RCC 7860 (cell line): ENCODE data around the gene FASTKD1.
"Not testable (repeated sequence)": the region's sequence is repeated elsewhere in the genome, so short reads cannot be mapped to it uniquely, and the experiment has no call there.

ENCODE experiments used
- DNase-seq: peaks from one replicate; pipeline ENCODE4 v3.0.0-alpha.2; 2015; ENCODE audit warnings: low spot score
- FAIRE-seq: peaks from 2 replicates; lab custom pipeline; 2012; peaks lifted over from hg19 to GRCh38; lab: Jason Lieb, UNC

The FASTKD1 gene

DNA sequence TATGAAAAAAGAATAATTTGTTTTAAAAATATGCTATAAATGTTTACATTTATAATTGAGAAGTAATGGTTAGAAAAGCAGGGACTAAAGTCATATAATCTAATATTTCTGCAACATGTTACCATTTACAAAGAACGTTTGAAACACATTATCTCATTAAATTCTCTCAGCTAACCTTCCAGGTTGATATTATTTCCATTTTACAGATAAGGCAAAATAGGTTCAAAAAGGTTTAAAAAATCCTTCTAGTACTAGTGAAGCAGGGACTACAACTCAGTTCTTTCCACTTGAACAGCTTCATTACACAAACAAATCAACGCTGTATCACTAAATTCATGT lies 875 bp downstream of the FASTKD1 start:
- FAIRE-seq (no peak), DNase-seq (no peak)

DNA sequence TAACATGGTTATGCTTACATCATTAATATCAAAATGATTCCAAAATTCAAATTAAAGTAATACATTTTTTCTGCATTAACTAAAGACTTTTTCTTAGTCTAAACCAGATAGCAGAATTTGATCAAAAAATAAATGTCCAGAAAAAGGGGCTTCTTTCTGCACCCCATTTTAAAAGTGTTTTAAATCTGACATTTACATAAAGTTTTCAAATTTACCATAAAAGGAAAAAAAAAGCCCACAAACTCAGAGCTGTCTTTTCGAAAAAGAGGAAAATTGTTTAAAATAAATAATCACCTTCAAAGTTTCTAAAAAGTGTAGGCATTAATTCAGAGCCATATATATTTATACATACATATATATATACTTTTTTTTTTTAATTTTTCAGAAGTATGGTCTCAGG lies 1.5 kb downstream of the FASTKD1 start:
- FAIRE-seq (no peak), DNase-seq (no peak)

- FAIRE-seq (no peak), DNase-seq (no peak)
These were observed 2.1 kb downstream of the FASTKD1 start for GRCh38 chr2:169571571-169571970.

GRCh38 chr2:169570752-169571151 lies 2.9 kb downstream of the FASTKD1 start:
- not testable (repeated sequence) for FAIRE-seq, DNase-seq

DNA sequence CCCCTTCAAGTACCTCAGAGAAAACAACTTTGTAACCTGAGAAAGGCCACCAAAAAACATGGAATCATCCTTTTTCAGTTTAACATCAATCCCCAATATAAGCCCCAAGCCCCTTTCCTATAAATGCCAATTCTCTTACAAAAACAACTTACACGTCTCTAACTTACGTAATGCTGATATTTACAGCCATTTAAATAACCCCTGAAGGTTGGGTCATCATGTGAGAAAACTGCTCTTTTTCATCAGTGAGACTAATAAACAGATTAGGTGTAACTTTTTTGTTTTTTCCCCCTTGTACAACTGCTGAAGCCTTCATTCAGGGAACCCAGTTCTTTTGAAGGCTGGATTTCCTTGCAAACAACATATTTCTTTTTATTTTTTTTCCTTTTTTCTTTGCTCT lies 3.7 kb downstream of the FASTKD1 start:
- no peak for DNase-seq
- no peak for FAIRE-seq

DNA sequence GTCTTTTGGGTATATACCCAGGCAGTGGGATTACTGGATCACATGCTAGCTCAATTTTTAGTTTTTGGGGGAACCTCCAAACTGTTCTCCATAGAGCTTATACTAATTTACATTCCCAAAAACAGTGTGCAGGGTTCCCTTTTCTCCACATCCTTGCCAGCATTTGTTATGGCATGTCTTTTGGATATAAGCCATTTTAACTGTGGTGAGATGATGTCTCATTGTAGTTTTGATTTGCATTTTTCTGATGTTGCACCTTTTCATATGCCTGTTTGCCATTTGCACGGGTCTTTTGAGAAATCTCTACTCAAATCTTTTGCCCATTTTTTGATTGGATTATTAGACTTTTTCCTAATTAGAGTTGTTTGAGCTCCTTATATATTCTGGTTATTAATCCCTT lies 8.0 kb downstream of the FASTKD1 start:
- DNase-seq (no peak), FAIRE-seq (no peak)

DNA sequence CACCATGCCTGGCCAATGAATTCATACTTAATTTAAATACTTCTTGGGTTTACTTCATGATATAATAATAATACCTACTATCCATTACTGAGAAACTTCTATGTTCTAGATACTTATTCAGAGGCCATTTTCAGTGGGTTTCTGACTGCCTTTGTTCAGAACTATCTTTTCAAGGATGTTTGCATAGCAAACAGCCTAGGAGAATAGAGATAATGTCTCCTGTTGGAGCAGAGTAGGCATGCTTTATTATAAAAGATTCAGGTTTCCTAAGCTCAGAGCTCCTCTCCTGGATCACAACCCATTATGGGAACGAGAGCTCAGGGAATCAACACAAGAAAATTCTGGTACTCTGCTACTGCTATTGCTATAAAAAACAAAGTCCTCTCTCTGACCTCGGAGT lies 11.1 kb downstream of the FASTKD1 start:
- DNase-seq: no peak

DNA sequence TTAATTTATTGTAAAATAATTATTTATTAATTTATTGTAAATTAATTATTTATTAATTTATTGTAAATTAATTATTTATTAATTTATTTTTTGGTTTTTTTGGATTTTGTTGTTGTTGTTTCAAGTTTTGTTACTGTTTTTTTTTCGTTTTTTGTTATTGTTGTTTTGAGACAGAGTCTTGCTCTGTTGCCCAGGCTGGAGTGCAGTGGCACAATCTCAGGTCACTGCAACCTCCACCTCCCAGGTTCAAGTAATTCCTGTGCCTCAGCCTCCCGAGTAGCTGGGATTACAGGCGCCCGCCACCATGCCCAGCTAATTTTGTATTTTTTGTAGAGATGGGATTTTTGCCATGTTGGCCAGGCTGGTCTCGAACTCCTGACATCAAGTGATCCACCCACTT lies 11.6 kb downstream of the FASTKD1 start:
- FAIRE-seq, DNase-seq: not testable (repeated sequence)

More for the DNA sequence above, 11.1 kb downstream of the FASTKD1 start:
- no peak for FAIRE-seq

DNA sequence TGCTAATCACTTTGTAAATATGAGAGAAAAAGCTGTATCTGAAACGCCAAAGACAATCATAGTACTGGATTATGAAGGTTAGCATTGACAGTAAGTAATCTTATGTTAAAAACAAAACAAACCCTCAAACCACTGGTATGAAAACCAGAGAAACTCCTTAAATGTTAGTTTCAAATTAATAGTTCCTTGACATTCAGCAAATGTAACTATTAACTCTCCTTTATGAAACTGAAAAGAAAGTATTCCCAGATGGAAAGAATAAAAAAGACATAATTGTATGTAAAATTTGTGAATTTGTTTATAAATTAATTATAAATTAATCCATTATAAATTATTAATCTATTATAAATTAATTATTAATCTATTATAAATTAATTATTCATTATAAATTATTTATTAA lies 12.3 kb downstream of the FASTKD1 start:
- FAIRE-seq (no peak), DNase-seq (no peak)

- DNase-seq: no peak
These were observed 26.9 kb downstream of the FASTKD1 start for GRCh38 chr2:169546756-169547155.

GRCh38 chr2:169542433-169542832 lies 31.2 kb downstream of the FASTKD1 start:
- FAIRE-seq: no peak
- no peak for DNase-seq

More at GRCh38 chr2:169546756-169547155, 26.9 kb downstream of the FASTKD1 start:
- no peak for FAIRE-seq

DNA sequence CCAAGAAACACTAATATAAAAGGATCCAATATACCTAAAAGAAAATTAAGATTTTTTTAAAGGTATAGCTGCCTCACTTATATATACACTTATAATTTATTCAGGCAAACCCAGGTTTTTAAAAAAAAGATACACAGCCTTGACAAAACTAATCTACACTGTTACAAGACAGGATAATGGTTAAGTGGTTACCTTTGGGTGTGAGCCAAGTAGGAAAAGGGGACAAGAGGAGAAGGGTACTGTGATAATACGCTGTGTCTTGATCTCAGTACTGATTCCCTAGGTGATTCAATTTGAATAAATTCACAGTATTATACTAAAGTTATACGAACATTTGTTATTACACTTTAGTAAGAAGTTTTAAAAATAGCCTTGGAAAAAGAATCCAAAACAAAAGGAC lies 33.5 kb downstream of the FASTKD1 start:
- peak; percentile 12 for FAIRE-seq
- DNase-seq: no peak

DNA sequence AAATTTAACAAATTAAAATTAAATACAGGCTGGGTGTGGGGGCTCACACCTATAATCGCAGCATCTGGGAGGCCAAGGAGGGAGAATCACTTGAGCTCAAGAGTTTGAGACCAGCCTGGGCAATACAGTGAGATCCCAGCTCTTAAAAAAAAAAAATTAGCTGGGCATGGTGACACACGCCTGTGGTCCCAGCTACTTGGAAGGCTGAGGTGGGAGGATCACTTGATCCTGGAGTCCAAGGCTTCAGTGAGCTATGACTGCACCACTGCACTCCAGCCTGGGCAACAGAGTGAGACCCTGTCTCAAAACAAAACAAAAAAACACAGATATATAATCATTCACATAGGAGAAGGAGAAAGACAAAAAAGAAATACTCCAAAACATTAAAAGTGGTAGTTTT lies 34.2 kb downstream of the FASTKD1 start:
- DNase-seq, FAIRE-seq: not testable (repeated sequence)

GRCh38 chr2:169528271-169528701 lies 45.4 kb downstream of the FASTKD1 start:
- FAIRE-seq (peak; percentile 57), DNase-seq (peak; percentile 43)

- no peak for DNase-seq
- no peak for FAIRE-seq
These were observed 47.2 kb downstream of the FASTKD1 start for GRCh38 chr2:169526451-169526850.

DNA sequence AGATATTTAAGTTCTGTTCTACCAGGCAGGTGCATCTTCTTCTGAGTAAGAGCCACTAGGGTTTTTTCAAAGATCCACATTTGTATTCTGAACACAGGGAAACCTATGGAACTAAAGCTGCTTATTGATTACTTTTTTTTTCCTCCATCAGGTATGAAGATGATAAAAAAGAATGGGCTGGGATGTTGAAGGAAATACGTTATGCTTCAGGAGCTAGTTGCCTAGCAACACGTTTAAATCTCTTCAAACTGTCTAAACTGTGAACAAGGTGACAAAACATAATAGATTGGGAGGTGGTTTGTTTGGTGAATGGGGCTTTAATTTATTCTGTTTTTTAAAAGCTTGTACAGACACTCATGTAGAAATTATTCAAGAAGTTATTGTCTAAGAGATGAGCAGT lies 48.2 kb downstream of the FASTKD1 start:
- FAIRE-seq: no peak
- DNase-seq: no peak

- FAIRE-seq: no peak
- no peak for DNase-seq
These were observed 50.0 kb downstream of the FASTKD1 start for GRCh38 chr2:169523681-169524080.

- FAIRE-seq (no peak), DNase-seq (no peak)
These were observed 52.8 kb downstream of the FASTKD1 start for GRCh38 chr2:169520896-169521295.

DNA sequence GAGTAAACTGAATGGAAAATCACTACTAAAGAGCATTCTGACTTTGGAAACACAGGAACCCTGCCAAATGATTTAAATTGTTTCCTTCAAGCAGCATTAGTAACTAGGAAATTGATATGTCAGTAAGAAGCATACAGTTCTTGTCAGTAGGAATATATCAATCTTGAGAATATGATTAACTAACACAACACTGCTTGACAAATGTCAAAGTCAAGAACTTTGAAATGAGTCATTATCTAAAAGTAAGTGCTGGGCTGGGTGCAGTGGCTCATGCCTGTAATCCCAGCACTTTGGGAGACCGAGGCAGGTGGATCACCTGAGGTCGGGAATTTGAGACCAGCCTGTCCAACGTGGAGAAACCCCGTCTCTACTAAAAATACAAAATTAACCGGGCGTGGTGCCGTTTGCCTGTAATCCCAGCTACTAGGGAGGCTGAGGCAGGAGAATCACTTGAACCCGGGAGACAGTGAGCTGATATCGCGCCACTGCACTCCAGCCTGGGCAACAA lies 57.1 kb downstream of the FASTKD1 start:
- not testable (repeated sequence) for DNase-seq, FAIRE-seq

GRCh38 chr2:169514758-169515157 lies 58.9 kb downstream of the FASTKD1 start:
- not testable (repeated sequence) for FAIRE-seq, DNase-seq

GRCh38 chr2:169513926-169514325 lies 59.7 kb downstream of the FASTKD1 start:
- FAIRE-seq (no peak), DNase-seq (no peak)

GRCh38 chr2:169513094-169513493 lies 60.6 kb downstream of the FASTKD1 start:
- no peak for DNase-seq
- FAIRE-seq: no peak

GRCh38 chr2:169512525-169512924 lies 61.1 kb downstream of the FASTKD1 start:
- no peak for DNase-seq

More at GRCh38 chr2:169512525-169512924, 61.1 kb downstream of the FASTKD1 start:
- FAIRE-seq: no peak
